ENCODE data around the gene TSHZ1.

Gene TSHZ1

DNA sequence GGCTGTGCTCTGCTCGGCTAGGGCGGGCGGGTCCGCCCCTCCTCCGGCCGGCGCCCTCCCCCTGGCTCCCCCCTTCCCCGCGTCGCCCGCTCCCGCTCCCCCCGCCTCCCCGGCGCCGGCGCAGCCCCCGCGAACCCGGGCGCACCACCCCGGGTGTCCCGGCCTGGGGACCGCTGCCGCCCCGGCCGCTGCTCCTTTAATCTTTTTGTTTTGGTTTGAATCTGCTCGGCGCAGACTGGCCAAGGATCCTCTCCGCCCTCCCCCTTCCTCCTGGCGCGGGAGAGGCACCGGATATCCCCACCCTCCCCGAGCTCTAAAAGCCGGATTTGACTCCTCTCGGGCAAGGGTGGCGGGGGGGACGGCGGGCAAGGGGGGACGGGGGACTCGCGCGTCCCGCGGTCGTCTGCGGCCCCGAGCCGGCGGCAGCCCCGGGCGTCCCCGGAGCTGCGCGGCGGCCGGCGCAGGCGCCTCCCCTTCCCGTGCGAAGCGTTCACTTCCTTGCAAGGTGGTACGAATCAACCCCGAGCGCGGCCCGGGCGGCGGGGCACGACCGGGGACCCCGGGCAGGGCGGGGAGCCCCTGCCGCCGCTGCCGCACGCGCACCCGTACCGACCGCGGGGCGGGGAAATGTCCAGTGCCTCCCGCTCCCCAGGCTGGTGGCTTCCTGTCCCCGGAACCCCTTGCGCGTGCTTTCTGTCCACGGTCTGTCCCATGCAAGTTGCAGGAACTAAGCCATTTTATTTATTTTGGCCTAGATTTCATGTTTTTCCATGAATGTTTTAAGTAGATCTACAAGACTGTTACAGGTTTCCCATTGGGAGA, 1.3 kb upstream of the TSHZ1 start, which contains the start of gene PTGR3:
TSS of gene PTGR3 (minus strand) at position 11 of the 822 bp plus-strand sequence. CDS start 81 bp downstream, outside the sequence.
- peak; percentile 92 for DNase-seq
- Mint-ChIP-seq H3K27me3 (peaks cover 41% of the 10 kb centered on the region), H3K4me3 (peak within 1 kb of the TSS; percentile 99), H3K4me1 (peaks cover 68% of the 10 kb centered on the region), H3K9me3 (no peaks in the 10 kb centered on the region), H3K27ac (peak within 1 kb of the TSS; percentile 98), H3K36me3 (peaks cover 51% of the 10 kb centered on the region)
- CTCF ChIA-PET, result interaction anchor here (1.3 kb wide), 1 partner anchor 137 kb away, joined by 3 read pairs; no protein-coding TSS in a partner anchor

DNA sequence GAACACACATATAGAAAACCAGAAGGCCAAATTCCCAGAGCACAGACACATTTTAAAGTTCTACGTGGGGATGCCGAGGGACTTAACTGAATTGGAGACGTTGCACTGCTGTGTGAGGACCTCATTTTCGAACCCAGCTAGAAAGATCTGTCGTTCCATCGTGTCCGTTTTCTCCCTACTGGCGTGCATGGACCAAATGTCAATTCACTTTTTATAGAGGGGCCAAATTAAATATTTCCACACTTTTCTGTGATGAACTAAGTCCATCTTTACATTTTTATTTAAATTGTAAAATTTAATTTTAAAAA, 692 bp upstream of the TSHZ1 start:
- peak overlapping the region; percentile 99 for H3K4me3 Mint-ChIP-seq
- H3K36me3 Mint-ChIP-seq, result peaks cover 51% of the 10 kb centered on the region
- H3K27ac Mint-ChIP-seq, result peak overlapping the region; percentile 98
- DNase-seq, result no peak
- H3K4me1 Mint-ChIP-seq, result peaks cover 69% of the 10 kb centered on the region
- H3K27me3 Mint-ChIP-seq, result peaks cover 35% of the 10 kb centered on the region
- CTCF ChIA-PET, result interaction anchor here (1.0 to 1.3 kb wide), 3 partner anchors 34 to 138 kb away, joined by 3 to 4 read pairs (median 4); no protein-coding TSS in a partner anchor
- H3K9me3 Mint-ChIP-seq, result no peaks in the 10 kb centered on the region

DNA sequence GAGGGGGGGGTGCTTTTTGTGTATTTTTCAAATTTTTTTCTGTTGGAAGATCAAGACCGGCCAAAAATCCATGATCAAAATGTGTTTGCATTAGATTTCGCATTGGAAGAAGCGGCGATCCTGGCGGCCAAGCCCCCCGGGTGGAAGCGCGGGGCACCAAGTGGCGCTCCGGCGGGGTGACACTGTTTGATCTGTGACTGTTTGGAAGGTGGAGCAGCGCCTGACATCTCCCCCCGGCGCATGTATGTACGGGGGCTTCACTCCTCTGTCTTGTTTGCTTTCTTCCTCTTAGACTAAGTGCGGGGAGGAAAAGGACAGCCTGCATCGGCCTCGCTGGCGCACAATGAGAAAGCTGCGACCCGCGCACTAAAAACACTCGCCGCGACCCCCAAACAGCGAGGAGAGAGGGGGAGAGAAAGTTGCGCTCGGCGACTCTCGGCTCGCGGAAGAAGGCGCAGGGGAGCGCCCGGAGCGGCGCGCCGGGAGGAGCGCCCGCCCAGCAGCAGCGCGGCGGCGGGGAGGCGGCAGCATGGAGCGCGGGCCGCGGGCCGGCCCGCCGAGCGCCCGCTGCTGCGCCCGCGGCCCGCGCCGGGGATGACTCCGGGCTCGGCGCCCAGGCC, 515 bp downstream of the TSHZ1 start:
- CTCF ChIA-PET, result interaction anchor here (1.0 to 1.2 kb wide), 2 partner anchors 33 to 34 kb away, joined by 4 read pairs; no protein-coding TSS in a partner anchor
- Mint-ChIP-seq H3K27ac (peak overlapping the region; percentile 98), H3K4me1 (peaks cover 67% of the 10 kb centered on the region), H3K4me3 (peak overlapping the region; percentile 99), H3K27me3 (peaks cover 23% of the 10 kb centered on the region), H3K36me3 (peaks cover 49% of the 10 kb centered on the region), H3K9me3 (no peaks in the 10 kb centered on the region)
- peak; percentile 48 for DNase-seq

DNA sequence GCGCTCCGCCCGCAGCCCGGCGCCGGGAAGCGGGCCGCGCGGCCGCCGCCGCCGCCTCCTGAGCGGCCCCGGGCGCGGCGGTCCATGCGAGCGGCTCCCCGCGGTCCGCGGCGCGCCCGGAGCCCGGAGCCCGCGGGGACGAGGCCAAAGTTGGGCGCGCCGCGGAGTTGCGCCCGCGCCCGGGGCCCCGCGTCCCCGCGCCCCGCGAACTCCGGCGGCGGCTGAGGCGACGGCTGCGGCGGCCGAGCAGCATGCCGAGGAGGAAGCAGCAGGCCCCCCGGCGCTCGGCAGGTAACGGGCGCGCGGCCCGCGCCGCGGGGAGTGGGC, 992 bp downstream of the TSHZ1 start:
- H3K4me1 Mint-ChIP-seq, result peaks cover 67% of the 10 kb centered on the region
- H3K9me3 Mint-ChIP-seq, result no peaks in the 10 kb centered on the region
- peaks cover 18% of the 10 kb centered on the region for H3K27me3 Mint-ChIP-seq
- DNase-seq, result no peak
- peak overlapping the region; percentile 81 for H3K4me3 Mint-ChIP-seq
- H3K36me3 Mint-ChIP-seq, result peaks cover 48% of the 10 kb centered on the region
- CTCF ChIA-PET, result interaction anchor here (1.8 kb wide), 1 partner anchor 32 kb away, joined by 4 read pairs; no protein-coding TSS in a partner anchor
- no peak overlapping the region for H3K27ac Mint-ChIP-seq

DNA sequence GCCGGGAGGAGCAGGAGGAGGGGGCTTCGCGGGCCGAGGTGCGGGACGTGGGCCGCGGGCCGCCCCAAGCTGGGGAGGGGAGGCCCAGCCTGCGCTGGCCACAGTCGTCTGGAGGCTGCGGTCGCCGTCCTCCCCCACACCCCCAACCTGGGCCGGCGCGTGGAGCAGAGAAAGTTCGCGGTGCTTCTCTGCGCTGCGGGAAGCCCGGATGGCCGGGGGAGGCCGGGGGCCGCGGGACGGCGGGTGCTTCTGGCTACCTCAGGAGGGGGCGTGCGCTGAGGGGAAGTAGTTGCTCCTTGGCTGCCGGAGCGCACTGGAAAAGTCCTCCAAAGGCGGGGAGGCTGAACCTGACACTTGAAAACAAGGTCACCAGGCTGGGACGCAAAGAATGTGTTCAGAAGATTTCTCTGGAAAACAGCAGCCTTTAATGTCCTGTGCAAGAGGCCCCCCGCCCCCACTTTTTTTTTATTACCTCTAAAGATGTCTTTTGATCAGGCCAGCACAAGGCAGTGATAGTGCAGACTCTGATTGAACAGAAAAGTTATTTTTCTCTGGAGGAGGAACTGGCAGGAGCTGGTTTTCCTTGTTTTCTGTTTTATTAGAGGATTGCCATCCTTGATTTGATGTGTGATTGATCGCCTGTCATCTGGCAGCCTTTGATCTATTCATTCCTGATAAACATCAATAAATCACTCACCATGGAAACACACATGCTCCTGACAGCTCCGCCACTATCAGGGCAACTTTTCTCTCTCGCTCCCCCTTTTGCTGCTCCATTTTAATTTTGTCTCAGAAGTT, 1.6 kb downstream of the TSHZ1 start:
- Mint-ChIP-seq H3K4me1 (peaks cover 67% of the 10 kb centered on the region), H3K4me3 (peak overlapping the region; percentile 81), H3K27ac (peak overlapping the region; percentile 88), H3K36me3 (peaks cover 48% of the 10 kb centered on the region), H3K9me3 (no peaks in the 10 kb centered on the region), H3K27me3 (peaks cover 13% of the 10 kb centered on the region)
- DNase-seq, result peak; percentile 59
- CTCF ChIA-PET, result interaction anchor here (1.8 kb wide), 1 partner anchor 32 kb away, joined by 4 read pairs; no protein-coding TSS in a partner anchor

DNA sequence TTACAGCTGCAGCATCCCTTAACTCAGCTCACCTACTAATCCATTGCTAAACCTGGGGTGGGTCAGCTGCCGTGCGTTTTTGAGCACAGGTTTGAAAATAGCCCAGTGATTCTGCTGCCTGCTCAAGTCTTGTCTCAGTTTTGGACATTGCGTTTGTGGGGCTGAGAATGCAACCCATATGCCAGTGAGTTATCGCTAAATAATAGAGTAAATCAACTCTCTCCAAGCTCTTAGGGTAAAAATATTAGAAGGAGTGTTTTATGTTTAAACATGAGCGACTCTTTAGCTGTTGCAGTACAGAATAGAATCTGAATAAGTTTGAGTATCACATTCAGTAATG, 2.1 kb downstream of the TSHZ1 start:
- H3K27ac Mint-ChIP-seq, result peak overlapping the region; percentile 88
- no peaks in the 10 kb centered on the region for H3K9me3 Mint-ChIP-seq
- peak overlapping the region; percentile 81 for H3K4me3 Mint-ChIP-seq
- H3K36me3 Mint-ChIP-seq, result peaks cover 43% of the 10 kb centered on the region
- H3K4me1 Mint-ChIP-seq, result peaks cover 67% of the 10 kb centered on the region
- CTCF ChIA-PET, result interaction anchor here (1.8 kb wide), 1 partner anchor 31 kb away, joined by 4 read pairs; no protein-coding TSS in a partner anchor
- no peak for DNase-seq
- H3K27me3 Mint-ChIP-seq, result peaks cover 10% of the 10 kb centered on the region

DNA sequence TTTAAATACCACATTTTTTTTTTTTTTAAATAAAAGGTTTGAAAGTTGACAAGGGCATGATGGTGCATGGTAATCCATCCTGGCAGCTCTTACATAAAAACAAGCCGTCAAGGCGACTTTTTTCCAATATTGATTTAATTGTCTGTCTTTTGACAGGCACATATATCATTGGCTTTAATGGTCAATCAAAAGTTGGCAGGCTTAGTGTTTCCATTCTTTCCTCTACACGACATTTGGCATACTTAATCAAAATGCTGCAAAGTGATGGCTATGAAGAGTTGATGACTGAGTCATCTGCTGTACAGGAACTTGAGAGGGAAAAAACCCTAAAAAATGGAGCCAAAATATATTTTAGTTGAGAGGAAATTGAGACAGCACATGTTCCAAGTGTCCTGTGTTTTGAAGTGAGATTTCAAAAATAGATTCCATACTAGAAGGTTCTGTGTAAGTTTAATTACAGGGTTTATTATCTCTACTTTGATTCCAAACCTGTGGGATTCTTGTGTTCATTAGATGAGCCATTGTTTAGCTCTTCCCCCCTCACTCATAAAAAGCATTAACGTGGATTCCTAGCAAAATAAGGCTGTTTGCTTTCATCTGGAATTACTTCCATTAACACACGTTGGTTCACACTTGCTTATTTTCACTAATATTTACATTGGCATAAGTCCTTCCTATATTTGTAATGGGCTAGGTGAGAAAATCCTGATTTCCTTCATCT, 3.2 kb downstream of the TSHZ1 start:
- H3K27me3 Mint-ChIP-seq, result peaks cover 4% of the 10 kb centered on the region
- no peak overlapping the region for H3K4me3 Mint-ChIP-seq
- H3K9me3 Mint-ChIP-seq, result no peaks in the 10 kb centered on the region
- no peak overlapping the region for H3K27ac Mint-ChIP-seq
- CTCF ChIA-PET, result no interaction called here
- no peak for DNase-seq
- peaks cover 65% of the 10 kb centered on the region for H3K4me1 Mint-ChIP-seq
- peaks cover 37% of the 10 kb centered on the region for H3K36me3 Mint-ChIP-seq

DNA sequence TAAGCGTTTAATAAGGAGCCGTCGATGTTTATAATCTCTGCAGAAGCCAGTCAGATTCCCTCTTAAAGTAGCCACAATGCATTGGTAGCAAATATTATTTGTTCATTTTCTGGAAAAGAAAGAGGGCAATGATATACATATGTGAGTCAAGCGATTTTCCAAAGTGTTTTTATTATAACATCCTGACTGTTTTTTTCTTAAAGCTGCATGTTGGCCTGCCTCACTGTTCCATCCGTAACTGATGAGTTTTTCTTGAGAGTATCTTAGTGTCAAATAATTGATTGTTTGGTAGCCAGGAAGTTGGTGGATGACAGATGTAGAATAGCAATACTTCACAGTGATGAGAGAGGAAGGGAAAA, 3.7 kb downstream of the TSHZ1 start:
- Mint-ChIP-seq H3K4me3 (no peak overlapping the region), H3K27me3 (peaks cover 4% of the 10 kb centered on the region), H3K27ac (peak overlapping the region; percentile 78)

DNA sequence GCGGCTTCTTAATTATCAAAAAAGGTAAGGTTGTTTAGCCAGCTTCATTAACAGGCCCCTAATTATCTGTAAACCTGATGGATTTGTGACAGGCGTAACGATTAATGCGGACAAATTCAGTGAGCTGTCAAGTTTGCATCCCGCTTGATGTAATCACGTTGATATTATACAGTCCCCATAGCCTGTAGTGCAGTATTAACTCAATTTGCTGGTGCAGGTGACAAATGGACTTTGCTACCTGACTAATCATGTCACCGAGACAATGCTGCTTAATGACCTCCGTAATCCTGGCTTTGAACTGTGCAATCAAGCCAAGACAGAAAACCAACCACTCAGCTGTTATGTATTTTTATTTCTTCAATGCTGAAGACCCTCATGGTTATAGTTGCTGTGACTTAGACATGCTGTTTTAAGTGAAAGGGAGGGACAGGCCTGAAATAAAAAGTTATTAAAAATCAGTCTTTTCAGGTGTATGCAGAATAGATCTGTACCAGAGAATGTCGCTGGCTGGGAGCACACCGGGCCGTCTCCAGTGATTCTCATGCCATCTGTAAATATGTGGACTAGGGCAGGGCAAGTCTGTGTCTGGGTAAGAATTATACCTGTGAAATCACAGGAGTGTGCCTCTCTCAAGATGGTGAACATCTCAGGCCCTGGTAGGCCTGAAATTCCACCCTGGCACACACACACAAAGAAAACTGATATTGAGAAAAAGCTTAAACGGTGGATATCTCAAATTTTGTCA, 4.3 kb downstream of the TSHZ1 start:
- Mint-ChIP-seq H3K36me3 (peaks cover 36% of the 10 kb centered on the region), H3K9me3 (no peaks in the 10 kb centered on the region), H3K4me3 (no peak overlapping the region), H3K27me3 (peaks cover 4% of the 10 kb centered on the region), H3K4me1 (peaks cover 70% of the 10 kb centered on the region), H3K27ac (peak overlapping the region; percentile 76)
- DNase-seq, result no peak
- CTCF ChIA-PET, result no interaction called here

More for the DNA sequence above, 3.7 kb downstream of the TSHZ1 start:
- Mint-ChIP-seq H3K9me3 (no peaks in the 10 kb centered on the region), H3K36me3 (peaks cover 37% of the 10 kb centered on the region), H3K4me1 (peaks cover 69% of the 10 kb centered on the region)
- CTCF ChIA-PET, result no interaction called here
- DNase-seq, result no peak

DNA sequence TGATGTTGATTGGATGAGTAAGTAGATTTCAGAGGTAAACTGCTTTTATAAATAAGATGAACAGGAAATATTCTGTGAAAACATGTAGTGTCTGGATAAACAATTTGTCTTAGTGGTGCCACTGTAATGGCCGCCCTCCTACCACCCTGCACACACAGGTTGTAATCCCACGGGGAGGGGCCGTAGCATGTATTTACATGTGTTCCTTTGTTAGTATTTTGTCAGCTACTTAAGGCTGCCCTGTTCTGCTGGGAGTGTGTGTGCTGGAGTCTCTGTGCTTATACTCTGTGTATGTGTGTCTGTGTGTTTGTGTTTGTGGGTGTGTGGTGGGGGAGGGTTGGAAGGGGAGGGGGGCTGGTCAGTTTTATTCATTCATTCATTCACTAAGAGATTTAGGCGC, 5.1 kb downstream of the TSHZ1 start:
- Mint-ChIP-seq H3K9me3 (no peaks in the 10 kb centered on the region), H3K4me1 (peaks cover 71% of the 10 kb centered on the region)

DNA sequence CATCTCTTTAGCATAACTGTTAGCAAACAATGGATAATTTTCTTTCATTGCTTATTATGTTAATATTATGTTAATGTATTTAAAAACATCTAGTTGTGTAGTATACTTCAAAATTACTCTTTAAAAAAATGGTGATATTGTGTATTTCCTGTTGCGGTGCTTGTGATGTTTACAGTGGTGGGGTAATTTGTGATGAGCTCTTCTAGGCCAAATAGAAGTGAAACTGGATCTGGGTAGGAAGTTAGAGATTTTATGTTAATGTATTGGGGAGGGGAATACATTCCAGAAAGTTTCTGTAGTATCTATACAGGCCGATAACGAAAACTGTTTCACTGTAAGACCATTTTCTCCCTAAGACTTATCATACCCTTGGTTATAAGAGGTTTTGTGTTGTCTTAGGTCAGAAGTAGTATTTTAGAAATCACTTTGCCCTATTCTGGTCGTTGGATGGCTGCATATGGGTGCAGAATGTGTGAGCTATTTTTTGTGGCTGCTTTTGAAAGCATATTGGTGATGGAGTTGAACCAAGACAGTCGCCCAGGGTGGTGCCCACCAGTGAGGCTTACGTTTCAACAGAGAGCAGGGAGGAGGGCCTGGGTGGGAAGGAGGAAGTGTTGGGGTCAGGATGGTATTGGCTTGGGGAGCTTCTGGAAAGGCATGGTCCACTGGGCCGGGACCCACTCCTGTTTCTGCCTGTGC, 5.8 kb downstream of the TSHZ1 start:
- peaks cover 27% of the 10 kb centered on the region for H3K36me3 Mint-ChIP-seq
- peaks cover 68% of the 10 kb centered on the region for H3K4me1 Mint-ChIP-seq
- peak overlapping the region; percentile 93 for H3K27ac Mint-ChIP-seq
- peak overlapping the region; percentile 11 for H3K4me3 Mint-ChIP-seq
- no peaks in the 10 kb centered on the region for H3K9me3 Mint-ChIP-seq
- H3K27me3 Mint-ChIP-seq, result no peaks in the 10 kb centered on the region
- CTCF ChIA-PET, result interaction anchor here (1.0 kb wide), 1 partner anchor 13 kb away, joined by 3 read pairs; no protein-coding TSS in a partner anchor
- DNase-seq, result no peak

More for the DNA sequence above, 5.1 kb downstream of the TSHZ1 start:
- Mint-ChIP-seq H3K27ac (peak overlapping the region; percentile 76), H3K27me3 (peaks cover 4% of the 10 kb centered on the region), H3K36me3 (peaks cover 33% of the 10 kb centered on the region), H3K4me3 (no peak overlapping the region)
- CTCF ChIA-PET, result interaction anchor here (1.0 kb wide), 1 partner anchor 14 kb away, joined by 3 read pairs; no protein-coding TSS in a partner anchor
- DNase-seq, result no peak

DNA sequence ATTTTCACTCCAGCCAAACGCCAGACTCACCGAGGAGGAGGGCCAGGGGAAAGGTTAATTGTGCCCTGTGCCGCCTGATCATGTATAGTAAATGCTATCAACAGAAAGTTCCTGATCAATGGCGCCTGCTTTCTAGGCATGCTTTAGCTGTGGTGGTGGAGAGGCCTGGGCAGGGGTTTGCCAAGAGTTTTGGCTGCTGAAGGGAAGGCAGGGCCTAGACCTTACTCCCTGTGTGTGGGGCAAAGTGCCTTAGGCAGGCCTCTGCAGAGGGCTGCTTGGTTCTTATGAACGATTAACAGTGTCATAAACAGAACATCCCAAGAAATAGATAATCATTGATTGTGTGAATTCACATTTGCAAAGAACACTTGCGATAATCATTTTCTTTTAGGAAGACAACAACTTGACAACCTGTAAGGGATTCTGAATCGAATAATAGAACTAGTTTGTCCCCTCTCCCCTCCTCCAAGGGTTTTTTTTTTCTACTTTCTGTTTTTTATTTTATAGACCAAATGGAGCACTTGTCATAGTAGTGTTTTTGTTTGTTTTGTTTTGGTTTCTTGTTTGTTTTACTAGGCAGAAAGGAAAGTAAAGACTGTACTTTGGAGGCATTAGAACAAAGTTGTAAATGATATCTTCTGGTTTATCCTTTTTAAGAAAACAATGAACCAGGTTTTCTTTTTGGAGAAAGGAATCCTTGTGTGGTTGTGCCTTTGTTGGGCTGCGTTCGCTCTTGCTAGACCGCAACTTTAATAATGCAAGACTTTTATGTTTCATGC, 6.5 kb downstream of the TSHZ1 start:
- CTCF ChIA-PET, result no interaction called here
- Mint-ChIP-seq H3K36me3 (peaks cover 27% of the 10 kb centered on the region), H3K27ac (peak overlapping the region; percentile 93), H3K4me1 (peaks cover 73% of the 10 kb centered on the region), H3K4me3 (peak overlapping the region; percentile 11), H3K27me3 (no peaks in the 10 kb centered on the region), H3K9me3 (no peaks in the 10 kb centered on the region)
- no peak for DNase-seq

Data from activated naive CD4-positive, alpha-beta T cell treated with anti-CD3 and anti-CD28 coated beads, Interleukin-2, amount 10 ng/mL, durations not matched to agents 7 days and 5 days (primary cell).